Measurements from ENCODE around the gene FASN. TPM values are rescaled to one million over a fixed set of nuclear protein-coding genes. Genes with fewer than 3 reads are reported as not detected.

FASN gene
- total and polyA plus RNA-seq, 2 of the 13 experiments (the other 11 are each of a cell fraction or from before 2014, with no cell fraction given), result 51.7 to 101 TPM

GRCh38 chr17:82043507-82043906 is 54.5 kb downstream of the FASN start:
- CTCF ChIA-PET (ENCODE audit: low intra/inter-chr PET ratio, low total read pairs), result no interaction called here
- in situ Hi-C loops (cut with HindIII; ENCODE audit: extremely low pct_ligation_motif_present, low pct_unique_long_range_greater_than_20kb) (no loop called here), intact Hi-C loops (cut with micrococcal nuclease; ENCODE audit: unreplicated experiment) (no loop called here)
- no peak overlapping the region for H3K9ac ChIP-seq (ENCODE audit: insufficient read depth, low read depth, low read length)
- no peak for DNase-seq (ENCODE audit: low spot score)
- no peak for FAIRE-seq
- H3K4me1 ChIP-seq (ENCODE audit: insufficient read depth, low read length), result peaks cover 51% of the 10 kb centered on the region
- H4K20me1 ChIP-seq (ENCODE audit: insufficient read depth, low read length), result no peaks in the 10 kb centered on the region
- H3K36me3 ChIP-seq (replicated peaks in 1 of 2; ENCODE audit: control insufficient read depth in 1 of 2, insufficient read depth in 2 of 2, low read length in 2 of 2), result peaks cover 3 to 16% of the 10 kb centered on the region in 2 experiments; a peak in 3 of 5 replicates
- H2AFZ ChIP-seq (ENCODE audit: low read length), result no peak overlapping the region
- POLR2A ChIA-PET, result interaction anchor here (0.8 to 2.6 kb wide), 4 partner anchors 8 to 107 kb away, joined by 3 to 12 read pairs (median 3); partner anchors contain the start of genes GPS1, PYCR1 and RFNG
- ATAC-seq, result peak; percentile 58
- BruUV-seq (replicated peaks), result no TSS peak
- 65% methylated on average over 15 of the region's 16 CpGs for WGBS (ENCODE audit: low lambda C conversion rate)
- H3K27me3 ChIP-seq (ENCODE audit: control insufficient read depth in 1 of 2, insufficient read depth in 2 of 2, low read length in 2 of 2), result no peaks in the 10 kb centered on the region
- no peaks in the 10 kb centered on the region for H3K79me2 ChIP-seq (ENCODE audit: insufficient read depth, low read length)
- no peak overlapping the region for H3K4me2 ChIP-seq (ENCODE audit: low read depth, low read length)
- TF ChIP-seq IKZF1 (IDR thresholded peaks at IDR 0.05) (no peak), ETV5 (CRISPR knock-in tag; IDR thresholded peaks at IDR 0.05; ENCODE audit: borderline replicate concordance) (peak; percentile 25; the same call in 1 of the 2 replicates), ZNF878 (CRISPR knock-in tag; IDR thresholded peaks at IDR 0.05) (no peak), ZFP36 (IDR thresholded peaks at IDR 0.05; ENCODE audit: borderline replicate concordance, low read depth, low read length, partially characterized antibody) (no peak), GABPB1 (CRISPR knock-in tag; IDR thresholded peaks at IDR 0.05) (peak; percentile 15; the same call in 1 of the 2 replicates), ZFP91 (CRISPR knock-in tag; IDR thresholded peaks at IDR 0.05; ENCODE audit: borderline replicate concordance) (peak; percentile 38; the same call in 1 of the 2 replicates), MTERF4 (CRISPR knock-in tag; IDR thresholded peaks at IDR 0.05) (no peak), ZNF687 (CRISPR knock-in tag; IDR thresholded peaks at IDR 0.05) (peak; percentile 41), HNRNPLL (IDR thresholded peaks at IDR 0.05; ENCODE audit: low read depth, low read length, poor library complexity, severe bottlenecking) (no peak), U2AF1 (optimal IDR thresholded peaks at IDR 0.05; ENCODE audit: low read depth, low read length) (no peak), CTCF (CRISPR knock-in tag; IDR thresholded peaks at IDR 0.05) (0 out of 2 replicates have a peak, but pooled peaks have one; percentile 9), ZNF281 (CRISPR knock-in tag; IDR thresholded peaks at IDR 0.05; ENCODE audit: borderline replicate concordance) (peak; percentile 51; the same call in 1 of the 2 replicates)
- no peaks in the 10 kb centered on the region for H3K9me3 ChIP-seq (ENCODE audit: low read length)
- no peak overlapping the region for H3K4me3 ChIP-seq (replicated peaks in 1 of 3; ENCODE audit: insufficient read depth in 1 of 3, low read depth in 2 of 3, low read length in 3 of 3)
- no peak overlapping the region for H3K27ac ChIP-seq (ENCODE audit: extremely low read length, insufficient read depth, low read length)

Measured in HepG2 (cell line).